SU-DHL-6 (cell line): ENCODE results near the gene TNFRSF25.
"Not testable (repeated sequence)": the region's sequence is repeated elsewhere in the genome, so short reads cannot be mapped to it uniquely, and the experiment has no call there.

Experiments
- CTCF ChIP-seq: fragments of 200-600 bp; sonication (generic); IDR thresholded peaks from one replicate; pipeline ENCODE4 v1.5.1; 2017; ENCODE audit warnings: antibody characterized with exemption, mild to moderate bottlenecking, low read length, moderate library complexity; ENCODE audit not compliant: insufficient read depth, poor library complexity, severe bottlenecking
- EZH2phosphoT487 ChIP-seq: fragments of 200-600 bp; sonication (generic), shearing (Covaris generic); conservative IDR thresholded peaks from 2 replicates; pipeline ENCODE4 v1.6.1; 2018; ENCODE audit warnings: mild to moderate bottlenecking, antibody characterized with exemption, low read length, moderate library complexity, mixed read lengths

- not testable (repeated sequence) for TF ChIP-seq CTCF, EZH2phosphoT487
Observed at GRCh38 chr1:6453895-6454855, 11.8 kb downstream of the TNFRSF25 start.
